PC-3 (cell line): ENCODE data around the gene SMIM5. TPM values are rescaled to one million over a fixed set of nuclear protein-coding genes. Genes with fewer than 3 reads are reported as not detected.

Experiments
- ATAC-seq: fragments of 200-7000 bp; cut with Tn5 transposase; 2 replicates; pipeline ENCODE4 v1.9.1; 2020; ENCODE audit warnings: mild to moderate bottlenecking, moderate library complexity
- BruUV-seq: library from RNA; stranded (reverse); fragments of 400-500 nt; replicated peaks from 2 replicates; lab custom pipeline; 2021; lab: Mats Ljungman, UMichigan
- CTCF ChIA-PET: fragments of 300-600 bp; sonication (Branson Sonifier 250); formaldehyde crosslinking; loops from one replicate; lab custom pipeline; 2022; ENCODE audit warnings: antibody characterized with exemption; lab: Charles Lee
- POLR2A ChIA-PET: fragments of 300-600 bp; sonication (Branson Sonifier 250); formaldehyde crosslinking; loops from one replicate; lab custom pipeline; 2022; ENCODE audit warnings: antibody characterized with exemption; ENCODE audit not compliant: unreplicated experiment; lab: Charles Lee
- DNase-seq: peaks from one replicate; pipeline ENCODE4 v3.0.0-alpha.2; 2015
- H2AFZ ChIP-seq: fragments of 300-600 bp; sonication (generic); 2 replicates; pipeline ENCODE4 v1.6.0; 2016; ENCODE audit warnings: antibody characterized with exemption, low read length
- H3F3A ChIP-seq: fragments of 300-600 bp; sonication (generic); one replicate; pipeline ENCODE4 v1.6.0; 2017; ENCODE audit warnings: antibody characterized with exemption, low read length, control low read depth, mild to moderate bottlenecking; ENCODE audit not compliant: unreplicated experiment
- H3K27ac ChIP-seq: fragments of 300-600 bp; sonication (generic); 2 replicates; pipeline ENCODE4 v1.5.1; 2016; ENCODE audit warnings: mild to moderate bottlenecking, low read length
- H3K27me3 ChIP-seq: fragments of 300-600 bp; sonication (generic); 2 replicates; pipeline ENCODE4 v1.6.1; 2016; ENCODE audit warnings: low read length, mixed read lengths
- H3K36me3 ChIP-seq: fragments of 300-600 bp; sonication (generic); 2 replicates; pipeline ENCODE4 v1.6.1; 2016; ENCODE audit warnings: low read depth, mixed run types, low read length, mixed read lengths
- H3K4me1 ChIP-seq: fragments of 300-600 bp; sonication (generic); 2 replicates; pipeline ENCODE4 v1.5.1; 2016; ENCODE audit warnings: low read length; ENCODE audit not compliant: insufficient read depth
- H3K4me2 ChIP-seq: fragments of 300-600 bp; sonication (generic); 2 replicates; pipeline ENCODE4 v1.6.0; 2016; ENCODE audit warnings: low read length
- H3K4me3 ChIP-seq: fragments of 300-600 bp; sonication (generic); 2 replicates; pipeline ENCODE4 v1.5.1; 2016; ENCODE audit warnings: mild to moderate bottlenecking, low read length, mixed read lengths
- H3K79me2 ChIP-seq: fragments of 300-600 bp; sonication (generic); 2 replicates; pipeline ENCODE4 v1.6.1; 2017; ENCODE audit warnings: low read length, mixed read lengths
- H3K9ac ChIP-seq: fragments of 300-600 bp; sonication (generic); 2 replicates; pipeline ENCODE4 v1.6.0; 2016; ENCODE audit warnings: mild to moderate bottlenecking, low read length
- H3K9me2 ChIP-seq: fragments of 300-600 bp; sonication (generic); replicated peaks from 2 replicates; pipeline ENCODE4 v1.6.1; 2016; ENCODE audit warnings: mixed run types, low read length, mixed read lengths
- H3K9me3 ChIP-seq: fragments of 300-600 bp; sonication (generic); 2 replicates; pipeline ENCODE4 v1.6.1; 2016; ENCODE audit warnings: low read length, mixed read lengths
- H4K20me1 ChIP-seq: fragments of 300-600 bp; sonication (generic); 2 replicates; pipeline ENCODE4 v1.6.1; 2016; ENCODE audit warnings: low read length, mixed read lengths
- CTCF ChIP-seq: fragments of 300-600 bp; sonication (generic); conservative IDR thresholded peaks from 2 replicates; pipeline ENCODE4 v1.5.1; 2017; ENCODE audit warnings: antibody characterized with exemption, low read depth, mild to moderate bottlenecking, low read length
- EZH2 ChIP-seq: fragments of 300-600 bp; sonication (generic); IDR thresholded peaks from one replicate; pipeline ENCODE4 v1.6.1; 2017; ENCODE audit warnings: antibody characterized with exemption, mild to moderate bottlenecking, low read length; ENCODE audit not compliant: unreplicated experiment
- EZH2phosphoT487 ChIP-seq: fragments of 300-600 bp; sonication (generic); IDR thresholded peaks from 2 replicates; pipeline ENCODE4 v1.6.1; 2018; ENCODE audit warnings: mild to moderate bottlenecking, antibody characterized with exemption, low read length, borderline replicate concordance
- intact Hi-C: fragments of 100-400 bp; cut with micrococcal nuclease; formaldehyde crosslinking; loops from 2 replicates; pipeline ENCODE4 v1.9.0; 2023
- total RNA-seq: library from RNA; depleted of rRNA; stranded (reverse); fragments of >200 nt; gene quantifications from 2 replicates; pipeline ENCODE4 v1.2.3, GENCODE V29; 2014

SMIM5 gene
- total RNA-seq, 1 experiment from 2014 or later, result 2.3 TPM

GRCh38 chr17:75638893-75639292, 5.7 kb downstream of the SMIM5 start:
- DNase-seq (no peak), ATAC-seq (no peak)
- Histone ChIP-seq H3K27ac (no peak overlapping the region), H3K9me2 (no peaks in the 10 kb centered on the region), H3F3A (no peaks in the 10 kb centered on the region), H2AFZ (no peak overlapping the region), H3K4me1 (peaks cover 32% of the 10 kb centered on the region), H3K4me3 (no peak overlapping the region), H4K20me1 (no peaks in the 10 kb centered on the region), H3K9me3 (no peaks in the 10 kb centered on the region), H3K36me3 (no peaks in the 10 kb centered on the region), H3K79me2 (no peaks in the 10 kb centered on the region), H3K27me3 (no peaks in the 10 kb centered on the region), H3K4me2 (no peak overlapping the region), H3K9ac (no peak overlapping the region)
- CTCF ChIA-PET, result no interaction called here
- POLR2A ChIA-PET, result no interaction called here
- no TSS peak for BruUV-seq
- intact Hi-C loops, result no loop called here
- TF ChIP-seq CTCF (no peak), EZH2phosphoT487 (no peak), EZH2 (no peak)

- ChIA-PET POLR2A (no interaction called here), CTCF (no interaction called here)
- H3K9ac ChIP-seq, result no peak overlapping the region
- H3K4me3 ChIP-seq, result no peak overlapping the region
- DNase-seq, result no peak
- no peaks in the 10 kb centered on the region for H3K27me3 ChIP-seq
- no peak overlapping the region for H3K4me2 ChIP-seq
- H3K36me3 ChIP-seq, result no peaks in the 10 kb centered on the region
- H3K4me1 ChIP-seq, result peaks cover 28% of the 10 kb centered on the region
- TF ChIP-seq EZH2, result no peak
- TF ChIP-seq EZH2phosphoT487, result no peak
- TF ChIP-seq CTCF, result no peak
- H3K9me2 ChIP-seq, result no peaks in the 10 kb centered on the region
- intact Hi-C loops, result no loop called here
- no peaks in the 10 kb centered on the region for H3K79me2 ChIP-seq
- H4K20me1 ChIP-seq, result no peaks in the 10 kb centered on the region
- H3F3A ChIP-seq, result no peaks in the 10 kb centered on the region
- H3K9me3 ChIP-seq, result no peaks in the 10 kb centered on the region
- ATAC-seq, result no peak
- BruUV-seq, result no TSS peak
- H3K27ac ChIP-seq, result peak overlapping the region; percentile 28; the same call in 1 of the 2 replicates
- H2AFZ ChIP-seq, result no peak overlapping the region
Observed at GRCh38 chr17:75639327-75639726, 6.1 kb downstream of the SMIM5 start.

- DNase-seq (peak; percentile 63), ATAC-seq (0 out of 2 replicates have a peak, but pooled peaks have one; percentile 17)
- no peaks in the 10 kb centered on the region for H3K27me3 ChIP-seq
- H4K20me1 ChIP-seq, result no peaks in the 10 kb centered on the region
- CTCF ChIA-PET, result no interaction called here
- H3K27ac ChIP-seq, result peak overlapping the region; percentile 28
- no peak overlapping the region for H2AFZ ChIP-seq
- no peak overlapping the region for H3K9ac ChIP-seq
- no peaks in the 10 kb centered on the region for H3F3A ChIP-seq
- no peak overlapping the region for H3K4me2 ChIP-seq
- H3K9me2 ChIP-seq, result no peaks in the 10 kb centered on the region
- H3K4me1 ChIP-seq, result peaks cover 30% of the 10 kb centered on the region
- H3K4me3 ChIP-seq, result no peak overlapping the region
- no TSS peak for BruUV-seq
- no peaks in the 10 kb centered on the region for H3K9me3 ChIP-seq
- H3K36me3 ChIP-seq, result no peaks in the 10 kb centered on the region
- intact Hi-C loops, result no loop called here
- no peaks in the 10 kb centered on the region for H3K79me2 ChIP-seq
- POLR2A ChIA-PET, result no interaction called here
- no peak for TF ChIP-seq EZH2
- TF ChIP-seq CTCF, result peak; percentile 47
Observed at GRCh38 chr17:75639771-75640555, 6.7 kb downstream of the SMIM5 start.
